Subcutaneous adipose tissue (tissue), 4 donors: ENCODE measurements around the gene MAT2A. TPM values are rescaled to one million over a fixed set of nuclear protein-coding genes. Genes with fewer than 3 reads are reported as not detected.

ENCODE experiments used
- total RNA-seq, 4 donors: library from RNA; depleted of rRNA; stranded (reverse); fragments of >200 nt; gene quantifications; one replicate each; pipeline ENCODE4 v1.1.0, GENCODE V29; 2016
- TF ChIP-seq, protein P1 (sequence below): fragments of 450-650 bp; IDR thresholded peaks from one replicate; pipeline ENCODE4 v1.5.1; 2016; ENCODE audit warnings: low read depth, mild to moderate bottlenecking, control low read depth, antibody characterized with exemption, moderate library complexity

The MAT2A gene
- total RNA-seq, 4 donors from 2014 or later = 181 to 259 (median 219) TPM

DNA sequence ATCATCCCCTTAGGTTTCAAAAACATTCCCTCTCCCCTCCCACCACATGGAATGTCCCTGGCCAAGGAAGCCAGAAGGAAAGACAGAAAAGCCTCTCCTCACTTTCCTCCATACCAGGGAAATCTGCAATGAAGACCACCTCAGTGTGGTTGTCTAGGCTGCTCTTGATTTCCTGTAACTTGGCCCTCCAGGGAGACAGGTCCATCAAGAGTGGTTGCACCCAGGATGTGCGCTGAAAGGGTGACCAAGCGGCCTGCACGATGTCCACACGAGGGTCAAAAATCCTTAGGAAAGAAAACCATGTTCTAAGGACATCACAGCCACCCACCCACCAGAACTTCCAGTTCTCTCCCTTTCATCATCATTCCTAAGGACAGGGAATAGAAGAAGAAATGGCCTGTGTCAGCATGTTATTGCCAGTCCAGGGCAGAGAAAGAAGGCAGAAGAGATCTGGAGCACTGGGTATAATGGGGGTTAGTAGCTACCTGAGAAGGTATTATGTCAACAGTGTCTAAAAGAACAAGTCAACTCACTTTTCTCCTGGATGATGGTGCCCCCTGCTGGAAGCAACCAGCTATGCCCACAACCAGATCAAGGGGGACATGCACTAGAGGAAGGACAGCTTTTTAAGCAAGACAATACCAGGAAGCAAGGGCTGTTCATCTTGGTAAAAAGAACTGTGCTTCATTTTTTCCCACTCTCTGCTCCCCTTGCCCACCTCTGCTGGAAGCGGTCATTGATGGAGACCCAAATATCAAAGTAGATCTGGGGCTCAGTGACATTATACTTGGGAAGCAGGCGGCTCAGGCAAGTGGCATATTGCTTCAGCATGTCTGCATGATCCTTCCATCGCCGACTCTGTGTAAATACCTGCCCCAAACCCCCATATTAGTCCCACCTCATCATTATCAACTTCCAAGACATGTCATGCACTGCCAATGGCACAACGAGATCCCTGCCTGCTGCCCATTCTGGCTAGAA is 13.0 kb downstream of the MAT2A start:
- TF ChIP-seq, protein P1, sequence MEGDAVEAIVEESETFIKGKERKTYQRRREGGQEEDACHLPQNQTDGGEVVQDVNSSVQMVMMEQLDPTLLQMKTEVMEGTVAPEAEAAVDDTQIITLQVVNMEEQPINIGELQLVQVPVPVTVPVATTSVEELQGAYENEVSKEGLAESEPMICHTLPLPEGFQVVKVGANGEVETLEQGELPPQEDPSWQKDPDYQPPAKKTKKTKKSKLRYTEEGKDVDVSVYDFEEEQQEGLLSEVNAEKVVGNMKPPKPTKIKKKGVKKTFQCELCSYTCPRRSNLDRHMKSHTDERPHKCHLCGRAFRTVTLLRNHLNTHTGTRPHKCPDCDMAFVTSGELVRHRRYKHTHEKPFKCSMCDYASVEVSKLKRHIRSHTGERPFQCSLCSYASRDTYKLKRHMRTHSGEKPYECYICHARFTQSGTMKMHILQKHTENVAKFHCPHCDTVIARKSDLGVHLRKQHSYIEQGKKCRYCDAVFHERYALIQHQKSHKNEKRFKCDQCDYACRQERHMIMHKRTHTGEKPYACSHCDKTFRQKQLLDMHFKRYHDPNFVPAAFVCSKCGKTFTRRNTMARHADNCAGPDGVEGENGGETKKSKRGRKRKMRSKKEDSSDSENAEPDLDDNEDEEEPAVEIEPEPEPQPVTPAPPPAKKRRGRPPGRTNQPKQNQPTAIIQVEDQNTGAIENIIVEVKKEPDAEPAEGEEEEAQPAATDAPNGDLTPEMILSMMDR = no peak

DNA sequence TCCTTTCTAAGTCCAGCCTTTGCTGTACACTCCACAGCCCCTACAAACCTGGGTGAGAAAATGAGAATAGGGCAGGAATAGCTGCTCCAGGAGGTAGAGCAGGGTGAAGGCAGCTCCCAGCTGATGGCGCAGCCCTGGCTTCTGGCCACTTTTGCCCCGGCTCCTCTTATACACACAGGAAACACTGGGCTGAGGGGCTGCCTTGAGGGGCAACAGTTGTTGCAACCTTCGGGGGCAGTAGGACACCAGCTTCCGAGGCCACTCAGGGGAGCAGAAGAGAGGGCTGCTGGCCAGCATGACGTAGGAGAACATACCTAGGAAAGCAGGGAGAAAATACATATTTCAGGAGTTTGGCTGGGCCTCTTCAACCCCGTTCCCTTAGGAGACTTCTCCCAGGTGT is 14.2 kb downstream of the MAT2A start:
- TF ChIP-seq, protein P1 = no peak

DNA sequence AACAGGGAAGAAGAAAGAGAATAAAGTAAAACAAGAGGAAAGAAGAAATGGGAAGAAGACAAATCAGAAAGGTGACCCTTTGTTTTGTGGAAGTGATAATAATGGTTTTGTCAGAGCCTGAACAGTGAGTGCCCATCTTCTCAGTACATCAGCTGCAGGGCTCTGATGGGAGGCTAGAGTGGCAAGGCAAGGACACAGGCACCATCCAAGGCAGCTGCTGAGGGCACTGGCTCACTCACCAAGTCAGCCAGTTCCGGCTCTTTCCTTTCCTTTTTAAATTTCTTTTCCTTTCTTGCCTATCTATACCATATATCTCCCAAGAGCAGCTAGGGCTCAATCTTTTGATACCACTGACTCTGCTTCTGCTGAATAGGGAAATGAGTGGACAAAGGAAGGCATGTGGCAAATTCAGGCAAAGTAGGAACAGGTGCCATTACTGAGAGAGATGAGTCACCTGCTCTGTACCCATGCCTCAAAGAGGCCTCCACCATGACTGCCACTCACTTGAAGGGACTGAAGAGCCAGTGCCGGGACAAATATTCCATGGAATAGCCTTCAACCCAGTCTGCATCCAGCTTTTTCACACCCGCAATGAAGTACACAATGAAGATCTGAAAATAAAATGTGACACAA is 16.1 kb downstream of the MAT2A start:
- TF ChIP-seq, protein P1 = no peak

DNA sequence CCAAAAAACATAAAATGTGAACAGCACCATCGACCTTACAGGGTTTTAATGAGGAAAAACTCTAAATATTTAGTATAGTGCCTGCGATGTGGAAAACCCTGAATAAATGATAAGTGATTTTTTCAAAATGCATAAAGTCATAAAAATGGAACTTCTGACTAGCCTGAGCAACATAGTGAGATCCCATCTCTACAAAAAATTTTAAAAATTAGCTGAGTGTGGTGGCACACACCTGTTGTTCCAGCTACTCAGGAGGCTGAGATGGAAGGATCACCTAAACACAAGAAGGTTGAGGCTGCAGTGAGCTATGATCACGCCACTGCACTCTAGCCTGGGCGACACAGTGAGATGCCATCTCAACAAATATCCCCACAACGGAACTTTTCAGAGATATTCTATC is 18.2 kb downstream of the MAT2A start:
- TF ChIP-seq, protein P1 = no peak

DNA sequence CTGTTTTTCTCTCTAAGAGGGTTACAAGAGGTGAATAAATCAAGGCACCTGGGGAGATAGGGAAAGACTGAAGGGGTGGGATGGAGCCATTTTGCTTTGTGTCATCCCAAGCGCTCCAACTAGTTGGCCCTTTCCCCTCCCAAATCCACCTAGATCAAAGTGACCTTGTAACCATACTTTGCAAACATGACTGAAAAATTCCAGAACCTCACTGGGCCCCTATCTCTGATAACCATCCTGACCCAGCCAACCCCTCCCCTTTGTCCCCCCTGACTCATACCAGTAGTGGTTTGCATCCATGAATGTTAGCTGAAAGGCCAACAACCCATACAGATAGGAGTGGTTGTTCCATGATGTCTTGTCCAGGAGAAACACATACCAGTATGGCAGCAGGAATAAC is 19.2 kb downstream of the MAT2A start:
- TF ChIP-seq, protein P1 = no peak

DNA sequence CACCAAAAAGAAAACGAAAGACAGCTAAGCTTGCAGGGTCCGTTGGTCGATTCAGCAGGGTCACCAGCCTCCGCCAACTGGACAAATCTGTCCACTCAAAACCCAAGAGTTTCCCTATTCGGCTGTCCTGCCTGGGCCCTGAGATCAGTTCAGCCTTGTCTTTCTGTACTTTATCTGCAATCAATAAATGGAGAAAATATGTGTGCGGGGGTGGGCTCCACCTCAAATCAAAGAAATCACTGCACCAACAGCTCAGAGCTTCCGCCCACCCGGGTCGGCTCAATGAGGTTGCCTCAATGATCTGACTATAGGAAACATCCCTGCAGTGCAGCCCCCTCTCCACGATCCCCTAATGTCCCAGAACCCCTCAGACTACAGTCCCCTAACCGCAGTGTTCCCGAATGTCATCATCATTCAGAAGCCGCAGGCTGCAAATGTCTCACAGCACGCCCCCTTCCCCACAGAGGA is 21.9 kb downstream of the MAT2A start:
- TF ChIP-seq, protein P1 = no peak
